ENCODE results near the gene PITPNC1. TPM values are rescaled to one million over a fixed set of nuclear protein-coding genes. Genes with fewer than 3 reads are reported as not detected.

Gene PITPNC1
- polyA plus RNA-seq, 1 donor from 2014 or later = 18.8 TPM

GRCh38 chr17:67358612-67359011 lies 18.5 kb upstream of the PITPNC1 start (continued):
- TF ChIP-seq EZH2 (IDR thresholded peaks at IDR 0.05; ENCODE audit: borderline replicate concordance, insufficient read depth, low read length, poor library complexity, severe bottlenecking) = no peak

GRCh38 chr17:67359960-67360791 lies 16.9 kb upstream of the PITPNC1 start:
- Histone ChIP-seq H3K27me3 (ENCODE audit: insufficient read depth, low read depth, low read length) (no peaks in the 10 kb centered on the region), H4K20me1 (ENCODE audit: insufficient read depth) (no peaks in the 10 kb centered on the region), H3K9ac (ENCODE audit: low read length) (no peak overlapping the region), H3K36me3 (ENCODE audit: insufficient read depth, low read length) (no peaks in the 10 kb centered on the region), H3K4me2 (ENCODE audit: low read length) (no peak overlapping the region), H3F3A (ENCODE audit: insufficient read depth, low read length, poor library complexity, severe bottlenecking) (no peaks in the 10 kb centered on the region), H3K9me2 (ENCODE audit: insufficient read depth, low read length) (no peaks in the 10 kb centered on the region), H3K4me3 (ENCODE audit: low read length) (no peak overlapping the region), H3K27ac (ENCODE audit: low read length) (no peak overlapping the region), H3K79me2 (replicated peaks; ENCODE audit: insufficient read depth, low read length) (peaks cover 53% of the 10 kb centered on the region), H2AFZ (ENCODE audit: low read depth, low read length) (no peak overlapping the region), H3K9me3 (ENCODE audit: low read length) (no peaks in the 10 kb centered on the region)
- TF ChIP-seq REST (IDR thresholded peaks at IDR 0.05; ENCODE audit: borderline replicate concordance) = no peak
- peak; percentile 59 for TF ChIP-seq RAD21 (conservative IDR thresholded peaks at IDR 0.05)
- TF ChIP-seq TAF1 (IDR thresholded peaks at IDR 0.05; ENCODE audit: low read depth) = no peak
- no peak for TF ChIP-seq EZH2 (IDR thresholded peaks at IDR 0.05; ENCODE audit: borderline replicate concordance, insufficient read depth, low read length, poor library complexity, severe bottlenecking)
- no peak for TF ChIP-seq MXI1 (conservative IDR thresholded peaks at IDR 0.05; ENCODE audit: poor library complexity, severe bottlenecking)
- TF ChIP-seq EP300 (conservative IDR thresholded peaks at IDR 0.05; ENCODE audit: poor library complexity, severe bottlenecking) = no peak
- peak; percentile 67 for TF ChIP-seq CTCF (IDR thresholded peaks at IDR 0.05; ENCODE audit: poor library complexity, severe bottlenecking)
- TF ChIP-seq SMC3 (conservative IDR thresholded peaks at IDR 0.05; ENCODE audit: poor library complexity) = peak; percentile 62
- no peak for TF ChIP-seq POLR2AphosphoS5 (IDR thresholded peaks at IDR 0.05)

GRCh38 chr17:67360880-67361279 lies 16.2 kb upstream of the PITPNC1 start:
- no peaks in the 10 kb centered on the region for H3K9me3 ChIP-seq (ENCODE audit: low read length)
- H3K27ac ChIP-seq (ENCODE audit: low read length) = no peak overlapping the region
- H3K36me3 ChIP-seq (ENCODE audit: insufficient read depth, low read length) = no peaks in the 10 kb centered on the region
- no peaks in the 10 kb centered on the region for H4K20me1 ChIP-seq (ENCODE audit: insufficient read depth)
- H3K4me2 ChIP-seq (ENCODE audit: low read length) = no peak overlapping the region
- no peak overlapping the region for H2AFZ ChIP-seq (ENCODE audit: low read depth, low read length)
- TF ChIP-seq EZH2 (IDR thresholded peaks at IDR 0.05; ENCODE audit: borderline replicate concordance, insufficient read depth, low read length, poor library complexity, severe bottlenecking) (no peak), SMC3 (conservative IDR thresholded peaks at IDR 0.05; ENCODE audit: poor library complexity) (no peak), POLR2AphosphoS5 (IDR thresholded peaks at IDR 0.05) (no peak), MXI1 (conservative IDR thresholded peaks at IDR 0.05; ENCODE audit: poor library complexity, severe bottlenecking) (no peak), REST (IDR thresholded peaks at IDR 0.05; ENCODE audit: borderline replicate concordance) (no peak), RAD21 (conservative IDR thresholded peaks at IDR 0.05) (no peak), TAF1 (IDR thresholded peaks at IDR 0.05; ENCODE audit: low read depth) (no peak), CTCF (IDR thresholded peaks at IDR 0.05; ENCODE audit: poor library complexity, severe bottlenecking) (no peak), EP300 (conservative IDR thresholded peaks at IDR 0.05; ENCODE audit: poor library complexity, severe bottlenecking) (no peak)
- H3K4me3 ChIP-seq (ENCODE audit: low read length) = no peak overlapping the region
- H3K9me2 ChIP-seq (ENCODE audit: insufficient read depth, low read length) = no peaks in the 10 kb centered on the region
- H3K79me2 ChIP-seq (replicated peaks; ENCODE audit: insufficient read depth, low read length) = peaks cover 60% of the 10 kb centered on the region
- H3K27me3 ChIP-seq (ENCODE audit: insufficient read depth, low read depth, low read length) = no peaks in the 10 kb centered on the region
- H3F3A ChIP-seq (ENCODE audit: insufficient read depth, low read length, poor library complexity, severe bottlenecking) = no peaks in the 10 kb centered on the region
- no peak overlapping the region for H3K9ac ChIP-seq (ENCODE audit: low read length)

Measured in neural cell (in vitro differentiated cells).